A549 treated with AZD9567 at 1 μM for 4 hours (cell line): ENCODE data around the gene SPOUT1. TPM values are rescaled to one million over a fixed set of nuclear protein-coding genes. Genes with fewer than 3 reads are reported as not detected.

Experiments used
- total RNA-seq: library from RNA; stranded (reverse); fragments of 200-300 nt; extraction: Qiagen RNA extraction; gene quantifications from 5 replicates; pipeline ENCODE4 v1.2.3, GENCODE V29; 2022; ENCODE audit not compliant: insufficient read depth

The SPOUT1 gene, protein sequence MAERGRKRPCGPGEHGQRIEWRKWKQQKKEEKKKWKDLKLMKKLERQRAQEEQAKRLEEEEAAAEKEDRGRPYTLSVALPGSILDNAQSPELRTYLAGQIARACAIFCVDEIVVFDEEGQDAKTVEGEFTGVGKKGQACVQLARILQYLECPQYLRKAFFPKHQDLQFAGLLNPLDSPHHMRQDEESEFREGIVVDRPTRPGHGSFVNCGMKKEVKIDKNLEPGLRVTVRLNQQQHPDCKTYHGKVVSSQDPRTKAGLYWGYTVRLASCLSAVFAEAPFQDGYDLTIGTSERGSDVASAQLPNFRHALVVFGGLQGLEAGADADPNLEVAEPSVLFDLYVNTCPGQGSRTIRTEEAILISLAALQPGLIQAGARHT
- total RNA-seq = 13.8 to 53.8 TPM (median 51.2 TPM) in 5 replicates

DNA sequence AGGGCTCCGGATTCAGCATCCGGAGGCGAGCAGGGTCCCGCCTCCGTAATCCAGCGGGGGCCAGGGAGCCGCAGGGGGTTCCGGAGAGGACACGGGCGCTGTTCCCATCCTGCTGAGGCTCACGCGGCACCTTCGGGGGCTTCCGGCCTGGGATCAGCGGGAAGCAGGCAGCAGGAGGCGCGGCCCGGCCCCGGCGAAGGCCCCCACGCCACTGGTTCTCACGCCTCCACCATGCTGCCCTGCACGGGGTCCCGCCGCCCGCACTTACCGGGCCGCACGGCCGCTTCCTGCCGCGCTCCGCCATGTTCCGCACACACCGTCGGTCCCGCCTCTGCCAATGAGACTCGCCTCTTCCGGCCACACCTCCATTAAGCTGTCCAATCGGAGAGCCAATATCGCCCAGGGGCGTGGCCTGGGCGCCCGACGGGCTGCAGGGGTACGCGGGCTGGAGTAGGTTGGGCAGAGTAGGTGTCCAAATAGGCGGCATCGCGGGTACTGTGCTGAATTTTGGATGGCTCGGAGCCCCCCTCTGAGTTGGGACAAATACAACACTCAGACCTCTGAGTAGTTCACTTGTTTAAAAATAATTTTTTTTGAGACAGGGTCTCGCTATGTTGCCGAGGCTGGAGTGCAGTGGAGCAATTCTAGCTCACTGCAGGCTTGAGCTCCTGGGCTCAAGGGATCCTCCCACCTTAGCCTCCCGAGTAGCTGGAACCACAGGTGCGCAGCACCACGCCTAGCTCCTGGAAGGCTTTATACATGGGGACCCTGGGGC is at the start of gene SPOUT1:
Gene SPOUT1 (minus strand): TSS at position 318 of the 775 bp plus-strand sequence. CDS start 14 bp downstream, at position 304.

DNA sequence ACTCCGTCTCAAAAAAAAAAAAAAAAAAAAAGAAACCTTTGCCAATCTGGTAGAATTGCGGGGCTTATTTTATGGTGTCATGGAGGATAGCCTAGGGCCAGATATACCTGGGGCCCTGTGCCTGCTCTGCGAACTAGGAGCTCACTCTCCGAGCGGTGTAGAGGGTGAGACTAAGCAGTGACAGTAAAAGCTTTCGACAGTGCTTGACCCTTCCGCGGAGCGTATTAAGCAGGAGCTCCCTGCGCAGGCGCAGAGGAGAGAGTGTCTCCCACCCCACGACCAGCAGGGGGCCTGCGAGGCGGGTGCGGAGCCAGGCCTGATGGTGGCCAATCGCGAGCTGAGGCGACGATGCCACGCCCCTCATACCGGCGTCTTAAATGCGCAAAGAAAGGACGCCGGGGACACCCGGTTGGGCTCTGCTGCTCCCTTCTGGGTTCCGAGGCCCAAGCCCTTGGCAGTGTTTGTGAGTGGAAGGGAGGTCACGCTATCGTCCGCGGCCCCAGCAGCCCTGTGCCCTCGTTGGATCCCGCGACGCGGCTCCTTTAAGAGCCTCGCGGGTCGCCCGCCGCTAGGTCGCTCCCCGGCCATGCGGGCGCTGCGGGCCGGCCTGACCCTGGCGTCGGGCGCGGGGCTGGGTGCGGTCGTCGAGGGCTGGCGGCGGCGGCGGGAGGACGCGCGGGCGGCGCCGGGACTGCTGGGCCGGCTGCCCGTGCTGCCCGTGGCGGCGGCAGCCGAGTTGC is 11.3 kb downstream of the SPOUT1 start, which contains the start of gene ENDOG:
Gene ENDOG (plus strand): TSS at position 402 of the 740 bp plus-strand sequence. CDS start 185 bp downstream, at position 587.

DNA sequence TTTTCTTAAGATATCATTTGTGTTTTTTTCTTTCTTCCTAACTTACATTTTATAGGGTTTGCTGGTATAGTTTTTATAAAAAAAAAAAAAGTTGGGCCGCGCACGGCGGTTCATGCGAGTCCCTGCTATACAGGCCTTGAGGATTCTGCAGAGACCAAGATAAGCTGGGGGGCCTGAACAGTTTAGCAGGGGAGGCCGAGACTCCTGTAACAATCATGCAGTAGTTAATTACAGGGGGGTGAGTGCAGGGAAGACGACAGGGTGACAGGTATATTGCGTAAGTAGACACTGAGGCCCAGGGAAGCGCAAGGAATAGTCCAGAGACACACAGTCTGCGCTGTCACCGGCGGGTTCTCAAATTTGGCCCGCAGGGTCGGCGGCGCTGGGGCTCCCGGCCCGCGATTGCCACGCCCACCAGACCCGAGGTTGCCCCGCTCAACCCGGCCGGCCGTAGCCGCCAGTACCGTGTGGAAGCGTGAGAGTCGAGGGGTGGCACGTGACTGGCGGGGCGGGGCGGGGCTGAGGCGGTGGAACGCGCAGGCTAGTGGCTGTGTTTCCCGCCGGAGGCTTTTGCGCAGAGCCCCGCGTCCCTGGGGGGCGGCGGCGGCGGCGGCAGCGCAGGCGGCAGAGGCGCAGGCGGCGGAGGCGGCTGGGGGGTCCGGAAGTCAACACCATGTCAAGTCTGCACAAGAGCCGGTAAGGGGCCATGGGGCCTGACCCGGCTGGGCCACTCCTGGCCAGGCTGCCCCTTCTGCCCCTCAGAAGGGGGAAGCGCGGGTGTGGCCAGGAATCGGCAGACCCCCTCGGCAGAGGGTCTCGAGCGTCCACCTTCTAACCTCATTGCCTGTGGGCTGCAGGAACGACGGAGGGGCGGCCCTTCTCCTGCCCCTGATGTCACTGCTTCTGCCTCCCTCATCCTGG is 42.7 kb downstream of the SPOUT1 start, which contains the start of gene TBC1D13:
Gene TBC1D13 (plus strand): TSS at position 573 of the 921 bp plus-strand sequence. CDS start 101 bp downstream, at position 674.

DNA sequence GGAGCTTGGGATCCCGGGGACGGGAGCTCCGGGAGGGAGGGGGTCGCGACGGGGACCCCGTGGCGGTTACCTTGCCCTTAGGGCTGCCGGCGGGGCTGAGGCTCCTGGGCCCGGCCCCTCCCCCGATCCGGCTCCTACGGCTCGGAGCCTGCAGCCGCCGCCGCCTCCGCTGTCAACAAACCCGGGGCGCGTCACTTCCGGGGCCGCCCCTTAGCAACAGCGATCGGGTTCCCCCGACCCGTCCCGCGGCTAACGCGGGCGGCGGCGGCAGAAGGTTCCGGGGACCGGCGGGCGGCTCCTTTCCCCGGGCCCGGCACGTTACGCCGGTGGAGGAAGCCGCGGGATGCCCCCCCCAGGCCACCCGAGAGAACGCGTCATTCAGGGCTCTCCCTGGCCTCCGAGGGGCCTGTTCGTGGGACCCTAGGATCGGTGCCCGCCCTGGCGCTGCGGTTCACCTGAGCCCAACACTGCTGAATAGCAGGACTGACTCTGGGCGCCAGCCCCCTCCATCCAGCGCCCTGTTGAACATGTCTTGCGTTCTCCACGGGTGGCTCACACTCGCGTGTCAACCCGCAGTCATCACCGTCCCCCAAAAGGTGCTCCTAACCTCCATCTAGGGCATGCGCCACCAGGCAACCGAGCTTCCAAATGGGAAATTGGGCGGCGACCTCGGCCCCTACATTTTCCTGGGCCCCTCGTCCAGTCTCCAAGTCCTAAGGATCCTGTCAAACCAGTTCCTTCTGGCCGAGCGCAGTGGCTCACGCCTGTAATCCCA is 57.7 kb downstream of the SPOUT1 start, which contains the start of gene ZER1:
Gene ZER1 (minus strand): TSS at position 183 of the 775 bp plus-strand sequence. CDS start 16,362 bp downstream, outside the sequence.

Other genes with a start within 250 kb of the SPOUT1 start
- gene DYNC2I2, start 172.9 kb downstream of the SPOUT1 start, total RNA-seq = 97.1 to 147 TPM (median 136 TPM) in 5 replicates
- 386 to 554 TPM (median 400 TPM) in 5 replicates for gene SET, start 140.6 kb downstream of the SPOUT1 start, total RNA-seq
- 11.4 to 17.0 TPM (median 15.6 TPM) in 5 replicates for gene PKN3, start 127.3 kb downstream of the SPOUT1 start, total RNA-seq
- gene ZDHHC12, start 105.7 kb downstream of the SPOUT1 start, total RNA-seq = 53.6 to 103 TPM (median 94.4 TPM) in 5 replicates
- 15.0 to 17.6 TPM (median 16.3 TPM) in 5 replicates for gene ZER1, start 57.9 kb downstream of the SPOUT1 start, total RNA-seq
- 16.8 to 21.5 TPM (median 21.0 TPM) in 5 replicates for gene TBC1D13, start 42.5 kb downstream of the SPOUT1 start, total RNA-seq
- gene ENDOG, start 11.3 kb downstream of the SPOUT1 start, total RNA-seq = 26.0 to 34.7 TPM (median 31.6 TPM) in 5 replicates
- 10.6 to 17.9 TPM (median 11.7 TPM) in 5 replicates for gene KYAT1, start 52.2 kb upstream of the SPOUT1 start, total RNA-seq
- 75.4 to 98.6 TPM (median 92.6 TPM) in 5 replicates for gene LRRC8A, start 52.3 kb upstream of the SPOUT1 start, total RNA-seq
- 0.15 to 0.24 TPM in 2 of 5 replicates, not detected in the others for gene PHYHD1, start 91.2 kb upstream of the SPOUT1 start, total RNA-seq
- 26.2 to 39.9 TPM (median 37.0 TPM) in 5 replicates for gene DOLK, start 117.8 kb upstream of the SPOUT1 start, total RNA-seq
- 37.7 to 54.3 TPM (median 41.8 TPM) in 5 replicates for gene NUP188, start 117.9 kb upstream of the SPOUT1 start, total RNA-seq
- gene SH3GLB2, start 198.5 kb upstream of the SPOUT1 start, total RNA-seq = 42.4 to 59.2 TPM (median 56.2 TPM) in 5 replicates
- gene MIGA2, start 206.8 kb upstream of the SPOUT1 start, total RNA-seq = 11.1 to 18.2 TPM (median 16.4 TPM) in 5 replicates